ENCODE measurements around the gene ARFGAP3.

The ARFGAP3 gene

DNA sequence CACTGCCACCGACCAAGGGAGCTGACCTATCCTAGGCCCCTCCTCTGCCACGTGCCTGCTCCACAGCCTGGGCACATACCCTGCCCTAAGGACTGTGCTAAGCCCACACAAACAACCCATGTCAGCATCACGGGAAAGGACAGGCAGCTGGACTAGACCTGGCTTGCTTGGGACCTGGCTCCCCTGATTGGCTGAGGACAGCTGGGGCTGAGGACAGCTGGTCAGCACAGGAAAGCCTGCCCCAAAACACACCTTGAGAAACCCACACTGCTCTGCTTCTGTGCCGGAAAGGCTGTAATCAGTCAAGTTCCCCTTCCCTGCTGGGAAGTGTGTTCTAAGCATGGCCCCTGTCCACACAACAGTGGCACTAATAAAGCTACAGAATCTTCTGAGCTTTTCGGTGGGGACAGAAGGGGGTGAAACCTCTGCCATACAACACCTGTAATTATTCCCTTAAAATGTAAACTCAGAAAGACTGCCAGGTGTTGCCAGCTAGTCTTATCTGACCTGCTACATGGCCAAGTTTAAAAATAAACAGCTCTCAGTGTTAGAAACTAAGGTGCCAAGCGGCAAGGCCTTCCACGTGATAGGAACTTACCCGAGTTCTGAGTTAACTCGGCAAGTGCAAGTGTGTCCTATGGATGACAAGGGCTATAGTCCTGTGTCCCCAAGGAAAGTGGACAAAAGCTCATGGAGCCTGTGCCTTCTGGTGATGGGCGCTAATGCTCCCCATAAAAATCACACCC is 35.7 kb upstream of the ARFGAP3 start:
- TF ChIP-seq POLR2A (IDR thresholded peaks at IDR 0.05; ENCODE audit: extremely low read depth, insufficient read length): no peak
- TF ChIP-seq, protein P1, sequence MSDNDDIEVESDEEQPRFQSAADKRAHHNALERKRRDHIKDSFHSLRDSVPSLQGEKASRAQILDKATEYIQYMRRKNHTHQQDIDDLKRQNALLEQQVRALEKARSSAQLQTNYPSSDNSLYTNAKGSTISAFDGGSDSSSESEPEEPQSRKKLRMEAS (IDR thresholded peaks at IDR 0.05; ENCODE audit: low read depth, low read length): no peak
- no peak for TF ChIP-seq MYC (IDR thresholded peaks at IDR 0.05; ENCODE audit: low read depth, low read length)
- TF ChIP-seq, protein P2, sequence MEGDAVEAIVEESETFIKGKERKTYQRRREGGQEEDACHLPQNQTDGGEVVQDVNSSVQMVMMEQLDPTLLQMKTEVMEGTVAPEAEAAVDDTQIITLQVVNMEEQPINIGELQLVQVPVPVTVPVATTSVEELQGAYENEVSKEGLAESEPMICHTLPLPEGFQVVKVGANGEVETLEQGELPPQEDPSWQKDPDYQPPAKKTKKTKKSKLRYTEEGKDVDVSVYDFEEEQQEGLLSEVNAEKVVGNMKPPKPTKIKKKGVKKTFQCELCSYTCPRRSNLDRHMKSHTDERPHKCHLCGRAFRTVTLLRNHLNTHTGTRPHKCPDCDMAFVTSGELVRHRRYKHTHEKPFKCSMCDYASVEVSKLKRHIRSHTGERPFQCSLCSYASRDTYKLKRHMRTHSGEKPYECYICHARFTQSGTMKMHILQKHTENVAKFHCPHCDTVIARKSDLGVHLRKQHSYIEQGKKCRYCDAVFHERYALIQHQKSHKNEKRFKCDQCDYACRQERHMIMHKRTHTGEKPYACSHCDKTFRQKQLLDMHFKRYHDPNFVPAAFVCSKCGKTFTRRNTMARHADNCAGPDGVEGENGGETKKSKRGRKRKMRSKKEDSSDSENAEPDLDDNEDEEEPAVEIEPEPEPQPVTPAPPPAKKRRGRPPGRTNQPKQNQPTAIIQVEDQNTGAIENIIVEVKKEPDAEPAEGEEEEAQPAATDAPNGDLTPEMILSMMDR (IDR thresholded peaks at IDR 0.05; ENCODE audit: low read depth, low read length): no peak
- H3K4me3 ChIP-seq (ENCODE audit: low read depth, low read length): no peak overlapping the region
- no peak for DNase-seq (ENCODE audit: low read depth)

DNA sequence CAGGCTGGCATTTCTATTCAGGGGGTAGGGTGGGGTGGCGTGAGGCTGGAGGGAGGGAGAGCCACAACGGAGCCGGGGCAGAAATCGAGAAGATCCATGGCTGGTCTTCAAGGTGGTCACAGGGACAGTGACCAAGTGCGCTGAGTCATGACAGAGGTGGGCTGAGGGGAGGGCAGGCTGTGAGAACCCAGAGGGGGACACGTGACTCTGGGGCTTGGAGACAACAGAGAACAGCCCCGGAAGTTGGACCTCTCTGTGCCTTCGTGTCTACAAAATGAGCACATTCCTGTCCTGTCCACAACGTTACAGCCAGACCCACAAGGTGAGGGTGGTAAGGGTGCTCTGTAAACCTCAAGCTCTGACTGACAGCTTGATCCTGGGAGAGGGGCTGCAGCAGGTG is 35.1 kb upstream of the ARFGAP3 start:
- DNase-seq (ENCODE audit: low read depth): no peak
- no peak overlapping the region for H3K4me3 ChIP-seq (ENCODE audit: low read depth, low read length)
- TF ChIP-seq, protein P2 (IDR thresholded peaks at IDR 0.05; ENCODE audit: low read depth, low read length): no peak
- TF ChIP-seq, protein P1 (IDR thresholded peaks at IDR 0.05; ENCODE audit: low read depth, low read length): no peak
- TF ChIP-seq POLR2A (IDR thresholded peaks at IDR 0.05; ENCODE audit: extremely low read depth, insufficient read length) (no peak), MYC (IDR thresholded peaks at IDR 0.05; ENCODE audit: low read depth, low read length) (no peak)

DNA sequence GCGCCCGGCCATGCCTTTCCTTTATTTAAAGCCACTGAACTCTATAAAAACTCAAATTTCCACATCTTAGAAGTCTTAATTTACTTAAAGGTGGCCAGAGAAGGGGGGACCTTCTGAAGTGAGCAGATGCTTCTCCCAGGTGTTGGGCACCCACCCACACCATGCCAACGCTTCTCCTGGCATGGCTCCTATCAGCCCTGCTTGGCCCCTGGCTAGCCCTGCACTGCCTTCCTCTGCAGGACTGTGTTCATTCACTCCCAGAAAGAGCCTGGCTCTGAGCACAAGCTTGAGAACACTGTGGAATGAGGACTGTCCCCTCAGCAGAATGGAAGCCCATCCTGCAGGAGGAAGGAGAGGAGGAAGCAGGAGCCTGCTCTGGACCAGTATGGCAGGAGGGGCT is 34.6 kb upstream of the ARFGAP3 start:
- no peak for DNase-seq (ENCODE audit: low read depth)
- no peak overlapping the region for H3K4me3 ChIP-seq (ENCODE audit: low read depth, low read length)
- TF ChIP-seq, protein P2 (IDR thresholded peaks at IDR 0.05; ENCODE audit: low read depth, low read length): no peak
- TF ChIP-seq POLR2A (IDR thresholded peaks at IDR 0.05; ENCODE audit: extremely low read depth, insufficient read length): no peak
- TF ChIP-seq, protein P1 (IDR thresholded peaks at IDR 0.05; ENCODE audit: low read depth, low read length): no peak
- no peak for TF ChIP-seq MYC (IDR thresholded peaks at IDR 0.05; ENCODE audit: low read depth, low read length)

DNA sequence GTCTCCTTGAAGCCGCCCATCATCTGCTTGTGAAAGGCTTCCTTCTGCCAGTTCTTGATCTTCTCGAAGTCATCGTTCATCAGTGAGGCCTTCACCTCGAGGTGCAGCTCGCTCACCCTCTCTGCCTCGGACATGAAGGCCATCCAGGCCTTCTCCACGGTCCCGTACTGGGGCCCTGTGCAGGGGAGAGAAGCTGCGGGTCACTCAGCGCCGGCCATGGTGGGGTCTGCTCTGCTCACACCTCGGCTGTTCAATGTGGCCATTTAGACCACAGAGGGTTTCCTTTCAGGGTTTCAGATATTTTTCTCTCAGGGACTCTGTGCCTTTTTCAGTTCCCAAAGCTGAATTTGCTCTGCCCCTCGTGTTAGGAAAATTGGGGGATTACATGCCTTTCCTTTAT is 33.9 kb upstream of the ARFGAP3 start:
- TF ChIP-seq, protein P1 (IDR thresholded peaks at IDR 0.05; ENCODE audit: low read depth, low read length): no peak
- TF ChIP-seq POLR2A (IDR thresholded peaks at IDR 0.05; ENCODE audit: extremely low read depth, insufficient read length) (no peak), MYC (IDR thresholded peaks at IDR 0.05; ENCODE audit: low read depth, low read length) (no peak)
- TF ChIP-seq, protein P2 (IDR thresholded peaks at IDR 0.05; ENCODE audit: low read depth, low read length): no peak
- DNase-seq (ENCODE audit: low read depth): no peak
- no peak overlapping the region for H3K4me3 ChIP-seq (ENCODE audit: low read depth, low read length)

DNA sequence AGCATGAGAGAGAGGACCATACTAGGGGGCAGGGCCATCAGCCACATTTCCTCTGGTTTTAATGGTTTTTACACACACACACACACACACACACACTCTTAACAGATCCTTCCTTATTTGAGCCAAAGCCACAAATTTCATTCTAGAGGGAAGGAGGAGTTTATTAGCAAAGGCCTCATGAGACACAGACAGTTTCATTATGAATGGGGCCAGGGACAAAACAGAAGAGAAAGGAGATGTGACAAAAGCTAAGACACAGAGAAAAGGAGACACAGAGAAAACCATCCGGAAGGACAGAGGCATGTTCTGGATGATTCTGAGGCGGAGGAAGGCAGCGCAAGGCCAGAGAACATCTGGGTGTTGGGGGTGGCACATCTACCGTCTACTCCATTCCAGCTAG is 32.2 kb upstream of the ARFGAP3 start:
- no peak overlapping the region for H3K4me3 ChIP-seq (ENCODE audit: low read depth, low read length)
- TF ChIP-seq, protein P2 (IDR thresholded peaks at IDR 0.05; ENCODE audit: low read depth, low read length): no peak
- TF ChIP-seq POLR2A (IDR thresholded peaks at IDR 0.05; ENCODE audit: extremely low read depth, insufficient read length): no peak
- TF ChIP-seq, protein P1 (IDR thresholded peaks at IDR 0.05; ENCODE audit: low read depth, low read length): no peak
- peak; percentile 37 for DNase-seq (ENCODE audit: low read depth)

Measured in NB4 (cell line).